OCI-LY7 (cell line): Measurements from ENCODE around the gene CERCAM. TPM values are rescaled to one million over a fixed set of nuclear protein-coding genes. Genes with fewer than 3 reads are reported as not detected.

Experiments used
- BruUV-seq: library from RNA; stranded (reverse); fragments of 400-500 nt; replicated peaks from 2 replicates; lab custom pipeline; 2021; lab: Mats Ljungman, UMichigan
- CTCF ChIA-PET: fragments of 300-600 bp; sonication (Branson Sonifier 250); formaldehyde crosslinking; loops from one replicate; lab custom pipeline; 2022; ENCODE audit warnings: antibody characterized with exemption; ENCODE audit not compliant: unreplicated experiment; lab: Charles Lee
- POLR2A ChIA-PET: fragments of 300-600 bp; sonication (Branson Sonifier 250); formaldehyde crosslinking; loops from one replicate; lab custom pipeline; 2022; ENCODE audit warnings: antibody characterized with exemption; lab: Charles Lee
- DNase-seq: peaks from one replicate; pipeline ENCODE4 v3.0.0-alpha.2; 2015; ENCODE audit warnings: low spot score
- H2AFZ ChIP-seq: fragments of 200-600 bp; sonication (generic), shearing (Covaris generic); 2 replicates; pipeline ENCODE4 v1.6.1; 2014; ENCODE audit warnings: mild to moderate bottlenecking, antibody characterized with exemption, low read length, moderate library complexity
- H3K27ac ChIP-seq: fragments of 200-600 bp; sonication (generic); 2 replicates; pipeline ENCODE4 v1.5.1; 2014; ENCODE audit warnings: mixed run types, low read depth, mild to moderate bottlenecking, moderate library complexity, low read length, inconsistent platforms; ENCODE audit not compliant: poor library complexity, severe bottlenecking
- H3K36me3 ChIP-seq: fragments of 200-600 bp; sonication (generic); 2 replicates; pipeline ENCODE4 v1.6.1; 2014; ENCODE audit warnings: mild to moderate bottlenecking, antibody characterized with exemption, low read length, moderate library complexity, mixed read lengths; ENCODE audit not compliant: insufficient read depth
- H3K4me1 ChIP-seq: fragments of 200-600 bp; sonication (generic); 2 replicates; pipeline ENCODE4 v1.5.1; 2014; ENCODE audit warnings: mild to moderate bottlenecking, low read length; ENCODE audit not compliant: insufficient read depth, poor library complexity, severe bottlenecking
- H3K4me2 ChIP-seq: fragments of 200-600 bp; sonication (generic); 2 replicates; pipeline ENCODE4 v1.6.1; 2014; ENCODE audit warnings: mild to moderate bottlenecking, low read length
- H3K4me3 ChIP-seq: fragments of 200-600 bp; sonication (generic); 2 replicates; pipeline ENCODE4 v1.5.1; 2014; ENCODE audit warnings: mild to moderate bottlenecking, low read depth, low read length; ENCODE audit not compliant: poor library complexity, severe bottlenecking
- H3K79me2 ChIP-seq: fragments of 200-600 bp; sonication (generic); 2 replicates; pipeline ENCODE4 v1.6.1; 2016; ENCODE audit warnings: low read depth, mild to moderate bottlenecking, low read length, moderate library complexity, mixed read lengths; ENCODE audit not compliant: insufficient read depth
- H3K9me2 ChIP-seq: fragments of 200-600 bp; sonication (generic); 2 replicates; pipeline ENCODE4 v1.6.1; 2016; ENCODE audit warnings: mild to moderate bottlenecking, low read length, mixed read lengths; ENCODE audit not compliant: insufficient read depth
- H3K9me3 ChIP-seq: fragments of 200-600 bp; sonication (generic); 2 replicates; pipeline ENCODE4 v1.6.1; 2014; ENCODE audit warnings: mild to moderate bottlenecking, mixed run types, low read length, mixed read lengths
- H4K20me1 ChIP-seq: fragments of 200-600 bp; sonication (generic); 2 replicates; pipeline ENCODE4 v1.6.1; 2014; ENCODE audit warnings: mild to moderate bottlenecking, antibody characterized with exemption, low read length, moderate library complexity, mixed read lengths; ENCODE audit not compliant: insufficient read depth
- CTCF ChIP-seq: fragments of 200-600 bp; sonication (generic); conservative IDR thresholded peaks from 2 replicates; pipeline ENCODE4 v1.5.1; 2014; ENCODE audit warnings: mild to moderate bottlenecking, antibody characterized with exemption, low read length, moderate library complexity, mixed read lengths
- EZH2phosphoT487 ChIP-seq: fragments of 200-600 bp; sonication (generic); IDR thresholded peaks from 2 replicates; pipeline ENCODE4 v1.6.1; 2018; ENCODE audit warnings: low read depth, borderline replicate concordance, mild to moderate bottlenecking, mixed run types, antibody characterized with exemption, low read length, moderate library complexity, mixed read lengths
- intact Hi-C: fragments of 100-400 bp; cut with micrococcal nuclease; formaldehyde crosslinking; loops from one replicate; pipeline ENCODE4 v1.10.0; 2022; ENCODE audit not compliant: unreplicated experiment
- total RNA-seq, 2 experiments: library from RNA; depleted of rRNA in 1 of 2; stranded (reverse); fragments of >200 nt in 1 of 2; shearing (Covaris generic) in 1 of 2; gene quantifications; 2 replicates each; pipeline ENCODE4 v1.2.3, GENCODE V29; 2014 to 2022

The CERCAM gene
- total RNA-seq, 2 experiments from 2014 or later = 2.7 to 3.5 TPM

GRCh38 chr9:128424268-128424780 lies 3.7 kb downstream of the CERCAM start:
- H3K4me3 ChIP-seq = no peak overlapping the region
- H4K20me1 ChIP-seq = no peaks in the 10 kb centered on the region
- no peaks in the 10 kb centered on the region for H3K36me3 ChIP-seq
- no peak overlapping the region for H2AFZ ChIP-seq
- ChIA-PET CTCF (no interaction called here), POLR2A (no interaction called here)
- H3K9me3 ChIP-seq = no peaks in the 10 kb centered on the region
- intact Hi-C loops = no loop called here
- TF ChIP-seq EZH2phosphoT487 (no peak), CTCF (no peak)
- H3K4me1 ChIP-seq = peaks cover 8% of the 10 kb centered on the region
- no peak overlapping the region for H3K4me2 ChIP-seq
- no peak for DNase-seq
- H3K9me2 ChIP-seq = no peaks in the 10 kb centered on the region
- BruUV-seq = no TSS peak
- H3K27ac ChIP-seq = no peak overlapping the region
- no peaks in the 10 kb centered on the region for H3K79me2 ChIP-seq

- no peaks in the 10 kb centered on the region for H3K9me3 ChIP-seq
- no peak overlapping the region for H3K27ac ChIP-seq
- no peaks in the 10 kb centered on the region for H3K9me2 ChIP-seq
- H3K79me2 ChIP-seq = no peaks in the 10 kb centered on the region
- DNase-seq = no peak
- H2AFZ ChIP-seq = no peak overlapping the region
- no peak overlapping the region for H3K4me3 ChIP-seq
- intact Hi-C loops = no loop called here
- POLR2A ChIA-PET = no interaction called here
- no peaks in the 10 kb centered on the region for H3K4me1 ChIP-seq
- H3K4me2 ChIP-seq = no peak overlapping the region
- TF ChIP-seq CTCF = no peak
- no peak for TF ChIP-seq EZH2phosphoT487
- no peaks in the 10 kb centered on the region for H4K20me1 ChIP-seq
- CTCF ChIA-PET = no interaction called here
- no TSS peak for BruUV-seq
- H3K36me3 ChIP-seq = no peaks in the 10 kb centered on the region
These were observed 8.2 kb downstream of the CERCAM start for GRCh38 chr9:128428644-128429512.
